K562 (cell line): ENCODE data around the gene ATP6V0C. TPM values are rescaled to one million over a fixed set of nuclear protein-coding genes. Genes with fewer than 3 reads are reported as not detected.

Source experiments
- ARID2 ChIP-seq: fragments of 450-650 bp; IDR thresholded peaks from 2 replicates; pipeline ENCODE4 v1.6.1; 2017; ENCODE audit warnings: antibody characterized with exemption, mild to moderate bottlenecking
- CREB1 ChIP-seq, 2 experiments: sonication (generic) in 1 of 2; formaldehyde crosslinking in 1 of 2; IDR thresholded peaks; 2 replicates each; pipeline versions ENCODE4 v1.6.1 to v1.8.0; 2012 to 2022; ENCODE audit warnings: inconsistent platforms in 1 of 2, mild to moderate bottlenecking in 1 of 2, missing genetic modification reagents in 1 of 2, moderate library complexity in 1 of 2
- CTCF ChIP-seq, 3 experiments: IDR thresholded peaks in 2 of 3; conservative IDR thresholded peaks in 1 of 3; 2 replicates each; pipeline ENCODE4 v1.5.1; 2011 to 2012; ENCODE audit warnings: low read length in 3 of 3, mild to moderate bottlenecking in 3 of 3, control low read depth in 2 of 3, improper control_type of control experiment in 1 of 3, inconsistent platforms in 1 of 3, low read depth in 1 of 3, mixed read lengths in 1 of 3, moderate library complexity in 1 of 3; ENCODE audit not compliant: insufficient read depth in 2 of 3
- FOXP1 ChIP-seq: sonication (generic); formaldehyde crosslinking; IDR thresholded peaks from 2 replicates; pipeline ENCODE4 v1.8.0; 2022; ENCODE audit warnings: mild to moderate bottlenecking, missing genetic modification reagents
- KAT2B ChIP-seq: IDR thresholded peaks from one replicate; pipeline ENCODE4 v1.6.1; 2012; ENCODE audit warnings: low read depth, mild to moderate bottlenecking, control low read depth, inconsistent platforms, low read length, moderate library complexity
- MBD2 ChIP-seq: sonication (generic); IDR thresholded peaks from 2 replicates; pipeline ENCODE4 v1.6.1; 2016; ENCODE audit warnings: low read depth, borderline replicate concordance
- MITF ChIP-seq: IDR thresholded peaks from 2 replicates; pipeline ENCODE4 v1.6.1; 2014; ENCODE audit warnings: antibody characterized with exemption
- NCOR1 ChIP-seq: fragments of 450-650 bp; IDR thresholded peaks from 2 replicates; pipeline ENCODE4 v1.6.1; 2016; ENCODE audit warnings: mild to moderate bottlenecking, moderate library complexity
- NFE2 ChIP-seq: IDR thresholded peaks from 2 replicates; pipeline ENCODE4 v1.6.1; 2014; ENCODE audit warnings: antibody characterized with exemption, low read depth
- NR4A1 ChIP-seq, 2 experiments: fragments of 250-450 bp in 1 of 2; fragments of 450-650 bp in 1 of 2; sonication (Bioruptor Pico) in 1 of 2; IDR thresholded peaks; 2 replicates each; pipeline versions ENCODE4 v1.4.0 to v1.6.1; 2016 to 2020; ENCODE audit warnings: mild to moderate bottlenecking in 2 of 2, missing compliant biosample characterization in 1 of 2, missing genetic modification characterization in 1 of 2, moderate library complexity in 1 of 2
- POLR2A ChIP-seq: fragments of 450-650 bp; conservative IDR thresholded peaks from 2 replicates; pipeline ENCODE4 v1.6.1; 2016
- POLR2H ChIP-seq: IDR thresholded peaks from 2 replicates; pipeline ENCODE4 v1.6.1; 2016; ENCODE audit warnings: missing genetic modification characterization, low read depth, mild to moderate bottlenecking, control low read depth, missing compliant biosample characterization, moderate library complexity
- SMARCA5 ChIP-seq: fragments of 450-650 bp; IDR thresholded peaks from 2 replicates; pipeline ENCODE4 v1.6.1; 2016
- SRF ChIP-seq, 2 experiments: fragments of 250-450, 450-650 bp in 1 of 2; sonication (Bioruptor Pico) in 1 of 2; sonication (generic) in 1 of 2; formaldehyde crosslinking; IDR thresholded peaks; 2 replicates each; pipeline versions ENCODE4 v1.5.0 to v1.5.1; 2020 to 2022; ENCODE audit warnings: mild to moderate bottlenecking in 1 of 2, missing genetic modification reagents in 1 of 2
- TAF7 ChIP-seq: fragments of 450-650 bp; IDR thresholded peaks from 2 replicates; pipeline ENCODE4 v1.6.1; 2016; ENCODE audit warnings: missing genetic modification characterization, missing compliant biosample characterization
- ZBTB7A ChIP-seq: IDR thresholded peaks from 2 replicates; pipeline ENCODE4 v1.6.1; 2011; ENCODE audit warnings: low read depth, mild to moderate bottlenecking, low read length, moderate library complexity, borderline replicate concordance; ENCODE audit not compliant: control insufficient read depth
- ZNF12 ChIP-seq: sonication (generic); formaldehyde crosslinking; IDR thresholded peaks from 2 replicates; pipeline ENCODE4 v1.4.0; 2020; ENCODE audit warnings: mild to moderate bottlenecking, missing genetic modification reagents
- ZNF263 ChIP-seq: sonication (generic); formaldehyde crosslinking; IDR thresholded peaks from 2 replicates; pipeline ENCODE4 v1.8.0; 2022; ENCODE audit warnings: mild to moderate bottlenecking, missing genetic modification reagents, borderline replicate concordance
- polyA plus RNA-seq, 8 experiments: library from polyadenylated mRNA; depleted of rRNA in 4 of 8; stranded (reverse) in 5 of 8; unstranded in 3 of 8; fragments of >200 nt; fragmentation: Nextera tagmentation in 2 of 8; fragmentation: Illumina TruSeq in 1 of 8; extraction: Ambion mirVana in 2 of 8; extraction: Trizol in 1 of 8; gene quantifications; 2 replicates each; pipeline versions ENCODE4 v1.2.1 to v1.2.3, GENCODE V29; 2011 to 2014; ENCODE audit warnings: inconsistent platforms in 1 of 8, missing spikeins in 1 of 8
- total RNA-seq, 7 experiments: library from RNA; depleted of rRNA in 6 of 7; stranded (reverse); fragments of >200 nt in 6 of 7; fragmentation: Illumina TruSeq in 2 of 7; extraction: Trizol in 2 of 7; gene quantifications; 2 replicates each; pipeline versions ENCODE4 v1.2.1 to v1.2.3, GENCODE V29; 2011 to 2021; ENCODE audit warnings: low replicate concordance in 1 of 7
- TF ChIP-seq, protein P1 (sequence below), 2 experiments: fragments of 250-450 bp in 1 of 2; fragments of 450-650 bp in 1 of 2; sonication (Bioruptor Pico) in 1 of 2; IDR thresholded peaks; 2 replicates each; pipeline versions ENCODE4 v1.6.1 to v1.8.0; 2016 to 2021; ENCODE audit warnings: mild to moderate bottlenecking in 2 of 2, moderate library complexity in 2 of 2, missing compliant biosample characterization in 1 of 2, missing genetic modification characterization in 1 of 2
- TF ChIP-seq, protein P2 (sequence below): fragments of 450-650 bp; IDR thresholded peaks from 2 replicates; pipeline ENCODE4 v1.6.1; 2016; ENCODE audit warnings: low read depth, mild to moderate bottlenecking, moderate library complexity

Gene ATP6V0C
- total and polyA plus RNA-seq, 9 of the 15 experiments (the other 6 are each of a cell fraction or from before 2014, with no cell fraction given), result 2.9 to 228 (median 22.7) TPM

DNA sequence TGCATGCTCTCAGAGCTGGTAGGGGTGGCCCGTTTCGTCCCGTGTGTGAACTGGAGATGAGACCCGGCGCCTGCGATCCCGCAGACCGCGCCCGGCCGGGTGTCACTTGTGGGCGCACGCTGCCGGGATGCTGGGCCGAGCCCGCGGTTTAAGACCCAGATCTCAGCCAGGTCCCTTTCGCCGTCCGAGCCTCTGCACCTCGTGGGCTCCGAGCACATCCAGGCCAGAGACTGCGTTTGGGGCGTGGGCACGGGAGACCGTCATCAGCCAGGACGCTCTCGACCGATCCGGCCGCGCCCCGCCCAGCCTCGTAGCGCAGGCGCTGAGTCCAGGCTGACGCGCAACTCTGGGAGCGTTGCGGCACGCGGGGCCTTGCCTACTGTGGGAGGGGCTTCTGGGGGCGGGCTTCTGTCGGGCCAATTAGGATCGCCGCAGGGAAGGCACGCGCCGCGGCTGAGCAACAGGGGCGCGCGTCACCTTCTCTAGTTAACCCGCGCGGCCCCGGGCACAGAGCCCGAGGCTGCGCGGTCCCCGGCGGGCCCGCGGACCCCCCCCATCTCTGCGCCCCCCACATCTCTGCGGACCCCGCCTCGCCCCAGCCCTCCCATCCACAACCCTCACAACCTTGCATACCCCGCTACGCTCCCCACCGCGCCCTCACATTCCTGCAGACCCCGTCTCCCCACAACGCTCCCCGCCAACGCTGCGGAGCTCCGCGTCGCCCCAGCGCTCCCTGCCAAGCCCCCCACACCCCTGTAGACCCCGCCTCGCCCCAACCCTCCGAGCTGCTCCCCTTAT lies 18.1 kb downstream of the ATP6V0C start (continued):
- TF ChIP-seq CREB1 (IDR thresholded peaks at IDR 0.05), result peak; percentile 75
- TF ChIP-seq CREB1 (CRISPR knock-in tag; IDR thresholded peaks at IDR 0.05), result peak; percentile 83
- peak; percentile 39; the same call in 1 of the 2 replicates for TF ChIP-seq MITF
- no peak for TF ChIP-seq ARID2
- TF ChIP-seq ZNF263 (CRISPR knock-in tag), result peak; percentile 20; the same call in 1 of the 2 replicates
- TF ChIP-seq NCOR1, result no peak
- TF ChIP-seq NR4A1 (CRISPR knock-in tag; IDR thresholded peaks at IDR 0.05), result no peak
- 0 out of 2 replicates have a peak, but pooled peaks have one; percentile 16 for TF ChIP-seq NR4A1 (tag; IDR thresholded peaks at IDR 0.05)
- peak in 1 of 2 experiments; percentile 13; a peak in 1 of 4 replicates for TF ChIP-seq SRF (CRISPR knock-in tag; IDR thresholded peaks at IDR 0.05)
- TF ChIP-seq TAF7 (tag), result no peak
- TF ChIP-seq, protein P1, sequence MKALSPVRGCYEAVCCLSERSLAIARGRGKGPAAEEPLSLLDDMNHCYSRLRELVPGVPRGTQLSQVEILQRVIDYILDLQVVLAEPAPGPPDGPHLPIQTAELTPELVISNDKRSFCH (CRISPR knock-in tag; IDR thresholded peaks at IDR 0.05), result no peak
- TF ChIP-seq, protein P1 (tag; IDR thresholded peaks at IDR 0.05), result peak; percentile 57; the same call in 1 of the 2 replicates
- peak; percentile 61; the same call in 1 of the 2 replicates for TF ChIP-seq MBD2
- TF ChIP-seq ZBTB7A, result peak; percentile 71; the same call in 1 of the 2 replicates
- no peak for TF ChIP-seq CTCF (IDR thresholded peaks at IDR 0.05 in 2 of 3, conservative IDR thresholded peaks at IDR 0.05 in 1 of 3; ENCODE audit: insufficient read depth in 2 of 3, low read depth in 1 of 3, low read length in 3 of 3)
- no peak for TF ChIP-seq SMARCA5
- TF ChIP-seq KAT2B, result no peak
- TF ChIP-seq ZNF12 (CRISPR knock-in tag), result 0 out of 2 replicates have a peak, but pooled peaks have one; percentile 28
- 0 out of 2 replicates have a peak, but pooled peaks have one; percentile 63 for TF ChIP-seq FOXP1
- 0 out of 2 replicates have a peak, but pooled peaks have one; percentile 22 for TF ChIP-seq NFE2
- peak; percentile 63; the same call in 1 of the 2 replicates for TF ChIP-seq POLR2H (tag)
- TF ChIP-seq POLR2A, result peak; percentile 70
- TF ChIP-seq, protein P2, sequence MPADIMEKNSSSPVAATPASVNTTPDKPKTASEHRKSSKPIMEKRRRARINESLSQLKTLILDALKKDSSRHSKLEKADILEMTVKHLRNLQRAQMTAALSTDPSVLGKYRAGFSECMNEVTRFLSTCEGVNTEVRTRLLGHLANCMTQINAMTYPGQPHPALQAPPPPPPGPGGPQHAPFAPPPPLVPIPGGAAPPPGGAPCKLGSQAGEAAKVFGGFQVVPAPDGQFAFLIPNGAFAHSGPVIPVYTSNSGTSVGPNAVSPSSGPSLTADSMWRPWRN, result peak; percentile 58
